B cell (primary cell): ENCODE measurements around the gene AGPAT3. TPM values are rescaled to one million over a fixed set of nuclear protein-coding genes. Genes with fewer than 3 reads are reported as not detected.

Source experiments
- ATAC-seq: fragments of 200-7000 bp; cut with Tn5 transposase; one replicate; pipeline ENCODE4 v1.10.0; 2021; ENCODE audit warnings: low read depth, mild to moderate bottlenecking, moderate number of reproducible peaks, moderate library complexity
- CTCF ChIA-PET: fragments of 350-600 bp; sonication (Branson Sonifier 250); formaldehyde crosslinking; loops from one replicate; lab custom pipeline; 2021; ENCODE audit warnings: antibody characterized with exemption, inconsistent platforms; lab: Charles Lee
- POLR2A ChIA-PET: fragments of 350-600 bp; sonication (Branson Sonifier 250); formaldehyde crosslinking; loops from one replicate; lab custom pipeline; 2021; ENCODE audit warnings: antibody characterized with exemption; lab: Charles Lee
- DNase-seq: peaks from one replicate; pipeline ENCODE4 v3.0.0; 2013
- H2AFZ ChIP-seq: 2 replicates; pipeline ENCODE4 v1.6.1; 2012; ENCODE audit warnings: mild to moderate bottlenecking, low read depth, low read length; ENCODE audit not compliant: insufficient read depth, poor library complexity, severe bottlenecking
- H3K27ac ChIP-seq, 2 donors: 1 replicate in 1 of 2; 2 replicates in 1 of 2; pipeline ENCODE4 v1.5.1; 2012 to 2013; ENCODE audit warnings: low read length in 2 of 2, mild to moderate bottlenecking in 2 of 2, moderate library complexity in 1 of 2
- H3K27me3 ChIP-seq, 4 experiments: fragments of 200-600 bp in 1 of 4; sonication (generic) in 1 of 4; replicated peaks in 1 of 4; 1 replicate in 2 of 4; 2 replicates in 2 of 4; pipeline versions ENCODE4 v1.6.1 to v1.7.0; 2013 to 2016; ENCODE audit warnings: low read length in 3 of 4, mild to moderate bottlenecking in 2 of 4, mixed read lengths in 1 of 4, moderate library complexity in 1 of 4; ENCODE audit not compliant: insufficient read depth in 4 of 4, control insufficient read depth in 3 of 4; ENCODE audit errors: control extremely low read depth in 1 of 4
- H3K36me3 ChIP-seq, 2 experiments: replicated peaks in 1 of 2; 1 replicate in 1 of 2; 2 replicates in 1 of 2; pipeline versions ENCODE4 v1.6.1 to v1.7.1; 2013; ENCODE audit warnings: low read length in 1 of 2; ENCODE audit not compliant: insufficient read depth in 2 of 2, control insufficient read depth in 1 of 2; ENCODE audit errors: control extremely low read depth in 1 of 2, extremely low read depth in 1 of 2
- H3K4me1 ChIP-seq, 2 donors: fragments of 200-600 bp in 1 of 2; sonication (generic) in 1 of 2; 1 replicate in 1 of 2; 2 replicates in 1 of 2; pipeline versions ENCODE4 v1.5.1 to v1.6.1; 2013 to 2017; ENCODE audit warnings: low read length in 2 of 2; ENCODE audit not compliant: control insufficient read depth in 2 of 2, insufficient read depth in 2 of 2
- H3K4me2 ChIP-seq: replicated peaks from 2 replicates; pipeline ENCODE3; 2012; ENCODE audit warnings: mild to moderate bottlenecking, low read depth, low read length; ENCODE audit not compliant: poor library complexity, severe bottlenecking
- H3K4me3 ChIP-seq, 5 experiments: fragments of 200-600 bp in 1 of 5; sonication (generic) in 1 of 5; 1 replicate in 3 of 5; 2 replicates in 2 of 5; pipeline versions ENCODE4 v1.5.1 to v1.7.0; 2011 to 2016; ENCODE audit warnings: low read length in 4 of 5, mild to moderate bottlenecking in 4 of 5, low read depth in 2 of 5, control low read depth in 1 of 5, moderate library complexity in 1 of 5; ENCODE audit not compliant: insufficient read depth in 1 of 5; ENCODE audit errors: control extremely low read depth in 1 of 5, extremely low read depth in 1 of 5
- H3K79me2 ChIP-seq: fragments of 200-600 bp; sonication (generic); one replicate; pipeline ENCODE4 v1.6.0; 2016; ENCODE audit warnings: low read length; ENCODE audit not compliant: control insufficient read depth, insufficient read depth
- H3K9ac ChIP-seq: fragments of 200-600 bp; sonication (generic); 2 replicates; pipeline ENCODE4 v1.6.1; 2017; ENCODE audit warnings: mild to moderate bottlenecking, low read length, moderate library complexity
- H3K9me3 ChIP-seq, 3 donors: one replicate each; pipeline versions ENCODE4 v1.6.1 to v1.7.1; 2013; ENCODE audit warnings: low read length in 2 of 3; ENCODE audit not compliant: control insufficient read depth in 2 of 3, insufficient read depth in 1 of 3; ENCODE audit errors: control extremely low read depth in 1 of 3
- H4K20me1 ChIP-seq: 2 replicates; pipeline ENCODE4 v1.6.0; 2012; ENCODE audit warnings: mild to moderate bottlenecking, low read length; ENCODE audit not compliant: insufficient read depth, control insufficient read depth, poor library complexity, severe bottlenecking
- H3K27ac Mint-ChIP-seq: one replicate; pipeline ENCODE4 v1.8.0; 2021; ENCODE audit warnings: mixed read lengths
- H3K27me3 Mint-ChIP-seq: one replicate; pipeline ENCODE4 v1.8.0; 2021; ENCODE audit warnings: mixed read lengths
- H3K4me1 Mint-ChIP-seq: one replicate; pipeline ENCODE4 v1.8.0; 2021; ENCODE audit warnings: mixed read lengths
- H3K4me3 Mint-ChIP-seq: one replicate; pipeline ENCODE4 v1.8.0; 2021; ENCODE audit warnings: mixed read lengths
- H3K9me3 Mint-ChIP-seq: one replicate; pipeline ENCODE4 v1.8.0; 2022; ENCODE audit warnings: mixed read lengths; ENCODE audit not compliant: insufficient read depth
- EZH2 ChIP-seq: IDR thresholded peaks from 2 replicates; pipeline ENCODE4 v1.6.1; 2012; ENCODE audit warnings: borderline replicate concordance, low read depth, mild to moderate bottlenecking, moderate library complexity, low read length; ENCODE audit not compliant: insufficient read depth, poor library complexity, severe bottlenecking
- WGBS: methylation state at CpG from one replicate; pipeline ENCODE4 v1.1.5; 2013; ENCODE audit warnings: missing lambda C conversion rate; ENCODE audit not compliant: insufficient coverage; 5-methylcytosine and 5-hydroxymethylcytosine counted together
- intact Hi-C: fragments of 100-400 bp; cut with micrococcal nuclease; formaldehyde crosslinking; loops from one replicate; pipeline ENCODE4 v1.10.0; 2022
- polyA plus RNA-seq: library from polyadenylated mRNA; depleted of rRNA; stranded (reverse); fragments of >200 nt; gene quantifications from 2 replicates; pipeline ENCODE4 v1.2.3, GENCODE V29; 2012
- total RNA-seq, 2 donors: library from RNA; stranded (reverse); fragments of 120-200 nt in 1 of 2; gene quantifications; 1 replicate in 1 of 2; 2 replicates in 1 of 2; pipeline versions ENCODE4 v1.2.3 to v1.2.4, GENCODE V29; 2013 to 2022
- TF ChIP-seq, protein P1 (sequence below): fragments of 200-600 bp; IDR thresholded peaks from one replicate; pipeline ENCODE4 v1.8.0; 2022; ENCODE audit warnings: antibody characterized with exemption, mild to moderate bottlenecking

AGPAT3 gene
- total and polyA plus RNA-seq, 2 donors (not counting 1 experiment from before 2014, with no cell fraction given), result 14.3 to 49.3 TPM

DNA sequence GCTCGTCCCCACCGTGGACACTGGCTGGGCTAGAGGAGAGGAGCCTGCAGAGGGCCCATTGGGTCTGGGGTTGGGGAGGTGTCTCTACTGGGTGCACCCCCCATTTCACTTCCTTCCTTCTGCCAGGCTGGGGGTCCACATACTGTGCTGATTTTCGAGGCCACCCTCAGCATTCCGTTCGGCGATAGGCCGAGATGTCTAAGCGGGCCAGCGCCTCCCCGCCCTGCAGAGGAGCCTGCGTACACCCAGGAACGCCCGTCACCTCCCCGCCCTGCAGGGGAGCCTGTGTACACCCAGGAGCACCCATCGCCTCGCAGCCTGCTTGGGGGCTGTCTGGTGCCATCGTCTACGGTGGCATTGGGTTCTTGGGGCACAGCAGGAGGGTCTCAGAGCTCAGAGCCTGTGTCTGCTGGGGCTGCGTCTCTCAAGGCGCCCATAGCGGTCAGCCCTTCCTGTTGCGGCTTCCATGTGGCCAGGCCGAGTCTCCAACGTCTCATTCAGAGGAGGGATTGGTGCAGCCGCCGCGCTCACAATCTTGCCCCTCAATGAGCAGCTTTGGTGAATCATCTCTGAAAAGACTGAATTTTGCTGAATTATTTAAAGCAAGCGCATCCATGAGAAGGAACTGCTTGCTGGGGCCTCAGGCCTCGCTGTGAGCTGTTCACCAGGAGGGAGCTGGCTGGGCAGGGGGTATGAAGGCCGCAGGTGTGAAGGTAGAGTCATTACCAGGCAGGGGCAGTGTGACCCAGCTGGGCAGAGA, 30.7 kb upstream of the AGPAT3 start:
- 58% methylated on average over 28 of the region's 30 CpGs for WGBS
- ChIA-PET POLR2A (no interaction called here), CTCF (no interaction called here)
- no peak overlapping the region for H3K4me3 Mint-ChIP-seq
- peaks cover 52% of the 10 kb centered on the region for H3K27me3 Mint-ChIP-seq
- no peaks in the 10 kb centered on the region for H4K20me1 ChIP-seq
- H3K9ac ChIP-seq, result no peak overlapping the region
- TF ChIP-seq, protein P1, sequence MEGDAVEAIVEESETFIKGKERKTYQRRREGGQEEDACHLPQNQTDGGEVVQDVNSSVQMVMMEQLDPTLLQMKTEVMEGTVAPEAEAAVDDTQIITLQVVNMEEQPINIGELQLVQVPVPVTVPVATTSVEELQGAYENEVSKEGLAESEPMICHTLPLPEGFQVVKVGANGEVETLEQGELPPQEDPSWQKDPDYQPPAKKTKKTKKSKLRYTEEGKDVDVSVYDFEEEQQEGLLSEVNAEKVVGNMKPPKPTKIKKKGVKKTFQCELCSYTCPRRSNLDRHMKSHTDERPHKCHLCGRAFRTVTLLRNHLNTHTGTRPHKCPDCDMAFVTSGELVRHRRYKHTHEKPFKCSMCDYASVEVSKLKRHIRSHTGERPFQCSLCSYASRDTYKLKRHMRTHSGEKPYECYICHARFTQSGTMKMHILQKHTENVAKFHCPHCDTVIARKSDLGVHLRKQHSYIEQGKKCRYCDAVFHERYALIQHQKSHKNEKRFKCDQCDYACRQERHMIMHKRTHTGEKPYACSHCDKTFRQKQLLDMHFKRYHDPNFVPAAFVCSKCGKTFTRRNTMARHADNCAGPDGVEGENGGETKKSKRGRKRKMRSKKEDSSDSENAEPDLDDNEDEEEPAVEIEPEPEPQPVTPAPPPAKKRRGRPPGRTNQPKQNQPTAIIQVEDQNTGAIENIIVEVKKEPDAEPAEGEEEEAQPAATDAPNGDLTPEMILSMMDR, result no peak
- no peak for TF ChIP-seq EZH2
- no peak overlapping the region for H3K27ac Mint-ChIP-seq
- no peak overlapping the region for H3K4me3 ChIP-seq
- H3K9me3 Mint-ChIP-seq, result no peaks in the 10 kb centered on the region
- H3K79me2 ChIP-seq, result no peaks in the 10 kb centered on the region
- intact Hi-C loops, result no loop called here
- peaks cover 3 to 10% of the 10 kb centered on the region in 2 donors for H3K4me1 ChIP-seq
- ATAC-seq (no peak), DNase-seq (no peak)
- H3K4me2 ChIP-seq, result no peak overlapping the region
- H3K27me3 ChIP-seq, result peaks cover 0 to 35% (median 5%) of the 10 kb centered on the region in 4 experiments
- H3K36me3 ChIP-seq, result no peaks in the 10 kb centered on the region
- no peak overlapping the region for H3K27ac ChIP-seq
- H3K9me3 ChIP-seq, result peaks cover 0 to 14% (median 0%) of the 10 kb centered on the region in 3 donors
- no peak overlapping the region for H2AFZ ChIP-seq
- H3K4me1 Mint-ChIP-seq, result no peaks in the 10 kb centered on the region

DNA sequence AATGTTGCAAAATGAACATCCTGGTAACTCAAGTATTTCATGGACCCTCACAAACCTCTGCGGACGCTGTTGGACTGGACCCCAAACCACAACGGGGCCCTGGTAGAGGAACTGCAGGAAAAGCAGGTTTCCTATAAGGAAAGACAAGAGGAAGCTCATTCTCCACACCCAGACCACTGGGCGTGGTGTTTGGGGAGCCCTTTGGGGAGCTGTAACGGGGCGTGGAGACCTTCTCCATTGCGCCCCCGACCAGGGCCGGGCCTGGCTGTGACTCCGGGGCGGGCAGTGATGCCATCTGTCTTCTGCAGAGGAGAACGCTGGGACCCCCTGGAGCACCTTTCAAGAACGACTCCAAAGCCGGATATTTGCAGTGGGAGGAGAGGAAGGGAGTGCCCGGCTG, 30.0 kb upstream of the AGPAT3 start:
- ATAC-seq, result no peak
- WGBS, result 0% methylated on average over 9 of the region's 15 CpGs
- CTCF ChIA-PET, result no interaction called here
- Mint-ChIP-seq H3K4me3 (no peak overlapping the region), H3K9me3 (no peaks in the 10 kb centered on the region), H3K27me3 (peaks cover 49% of the 10 kb centered on the region), H3K4me1 (no peaks in the 10 kb centered on the region), H3K27ac (no peak overlapping the region)
- Histone ChIP-seq H3K79me2 (no peaks in the 10 kb centered on the region), H3K4me3 (no peak overlapping the region), H3K4me1 (peaks cover 3 to 10% of the 10 kb centered on the region in 2 donors), H3K27me3 (peaks cover 0 to 35% (median 5%) of the 10 kb centered on the region in 4 experiments), H2AFZ (no peak overlapping the region), H3K9ac (no peak overlapping the region), H3K27ac (no peak overlapping the region), H4K20me1 (no peaks in the 10 kb centered on the region), H3K36me3 (no peaks in the 10 kb centered on the region), H3K9me3 (peaks cover 0 to 14% (median 0%) of the 10 kb centered on the region in 3 donors), H3K4me2 (no peak overlapping the region)
- POLR2A ChIA-PET, result no interaction called here
- DNase-seq, result no peak
- TF ChIP-seq, protein P1, result no peak
- TF ChIP-seq EZH2, result no peak
- intact Hi-C loops, result no loop called here
